Neural cell (in vitro differentiated cells): Measurements from ENCODE around the gene CHTF18. TPM values are rescaled to one million over a fixed set of nuclear protein-coding genes. Genes with fewer than 3 reads are reported as not detected.

ENCODE experiments used
- H2AFZ ChIP-seq: fragments of 200-600, 300-800 bp; sonication (generic), shearing (Covaris generic); 2 replicates; pipeline ENCODE4 v1.6.0; 2014; ENCODE audit warnings: low read depth, mild to moderate bottlenecking, antibody characterized with exemption, low read length, moderate library complexity
- H3F3A ChIP-seq: fragments of 200-600 bp; shearing (Covaris generic); 2 replicates; pipeline ENCODE4 v1.6.1; 2016; ENCODE audit warnings: mild to moderate bottlenecking, moderate library complexity, mixed read lengths, antibody characterized with exemption, low read length; ENCODE audit not compliant: insufficient read depth, poor library complexity, severe bottlenecking
- H3K27ac ChIP-seq: fragments of 200-600, 300-800 bp; sonication (generic), shearing (Covaris generic); 2 replicates; pipeline ENCODE4 v1.5.1; 2014; ENCODE audit warnings: mild to moderate bottlenecking, low read length, moderate library complexity
- H3K27me3 ChIP-seq: fragments of 300-800, 200-600 bp; sonication (generic), shearing (Covaris generic); 2 replicates; pipeline ENCODE4 v1.6.0; 2014; ENCODE audit warnings: mild to moderate bottlenecking, low read depth, low read length, moderate library complexity; ENCODE audit not compliant: insufficient read depth
- H3K36me3 ChIP-seq: fragments of 300-800, 200-600 bp; sonication (generic), shearing (Covaris generic); 2 replicates; pipeline ENCODE4 v1.5.1; 2014; ENCODE audit warnings: mild to moderate bottlenecking, antibody characterized with exemption, low read length, moderate library complexity; ENCODE audit not compliant: insufficient read depth
- H3K4me2 ChIP-seq: fragments of 300-800, 200-600 bp; sonication (generic), shearing (Covaris generic); 2 replicates; pipeline ENCODE4 v1.6.0; 2014; ENCODE audit warnings: mild to moderate bottlenecking, low read length
- H3K4me3 ChIP-seq: fragments of 300-800, 200-600 bp; sonication (generic), shearing (Covaris generic); 2 replicates; pipeline ENCODE4 v1.5.1; 2014; ENCODE audit warnings: mild to moderate bottlenecking, low read length, moderate library complexity
- H3K79me2 ChIP-seq: fragments of 200-600 bp; shearing (Covaris generic); replicated peaks from 2 replicates; pipeline ENCODE4 v1.6.0; 2014; ENCODE audit warnings: mild to moderate bottlenecking, low read length, moderate library complexity; ENCODE audit not compliant: insufficient read depth
- H3K9ac ChIP-seq: fragments of 300-800, 200-600 bp; sonication (generic), shearing (Covaris generic); 2 replicates; pipeline ENCODE4 v1.6.1; 2016; ENCODE audit warnings: mild to moderate bottlenecking, low read length, mixed read lengths
- H3K9me2 ChIP-seq: fragments of 200-600 bp; shearing (Covaris generic); 2 replicates; pipeline ENCODE4 v1.6.1; 2016; ENCODE audit warnings: mild to moderate bottlenecking, low read length, mixed read lengths; ENCODE audit not compliant: insufficient read depth
- H3K9me3 ChIP-seq: fragments of 200-600, 300-800 bp; sonication (generic), shearing (Covaris generic); 2 replicates; pipeline ENCODE4 v1.6.1; 2016; ENCODE audit warnings: mild to moderate bottlenecking, mixed run types, low read length, moderate library complexity, mixed read lengths
- H4K20me1 ChIP-seq: fragments of 200-600 bp; shearing (Covaris generic); 2 replicates; pipeline ENCODE4 v1.6.1; 2016; ENCODE audit warnings: mild to moderate bottlenecking, mixed run types; ENCODE audit not compliant: insufficient read depth
- CTCF ChIP-seq: fragments of 450-650 bp; IDR thresholded peaks from 2 replicates; pipeline ENCODE4 v1.5.1; 2014; ENCODE audit warnings: antibody characterized with exemption, mild to moderate bottlenecking, moderate library complexity; ENCODE audit not compliant: poor library complexity, severe bottlenecking
- EP300 ChIP-seq: fragments of 450-650 bp; conservative IDR thresholded peaks from 2 replicates; pipeline ENCODE4 v1.6.1; 2014; ENCODE audit warnings: antibody characterized with exemption, mild to moderate bottlenecking, moderate library complexity; ENCODE audit not compliant: poor library complexity, severe bottlenecking
- EZH2 ChIP-seq: fragments of 200-600, 300-800 bp; shearing (Covaris generic), sonication (generic); IDR thresholded peaks from 2 replicates; pipeline ENCODE4 v1.6.1; 2014; ENCODE audit warnings: antibody characterized with exemption, low read length, borderline replicate concordance, mild to moderate bottlenecking; ENCODE audit not compliant: insufficient read depth, poor library complexity, severe bottlenecking
- MXI1 ChIP-seq: fragments of 450-650 bp; conservative IDR thresholded peaks from 2 replicates; pipeline ENCODE4 v1.6.1; 2014; ENCODE audit warnings: antibody characterized with exemption, mild to moderate bottlenecking; ENCODE audit not compliant: poor library complexity, severe bottlenecking
- POLR2AphosphoS5 ChIP-seq: IDR thresholded peaks from 2 replicates; pipeline ENCODE4 v1.6.1; 2012
- RAD21 ChIP-seq: fragments of 450-650 bp; conservative IDR thresholded peaks from 2 replicates; pipeline ENCODE4 v1.6.1; 2014; ENCODE audit warnings: antibody characterized with exemption, mild to moderate bottlenecking, moderate library complexity
- SMC3 ChIP-seq: fragments of 450-650 bp; conservative IDR thresholded peaks from 2 replicates; pipeline ENCODE4 v1.6.1; 2014; ENCODE audit warnings: antibody characterized with exemption, mild to moderate bottlenecking, moderate library complexity; ENCODE audit not compliant: poor library complexity
- TAF1 ChIP-seq: IDR thresholded peaks from 2 replicates; pipeline ENCODE4 v1.6.1; 2012; ENCODE audit warnings: low read depth
- polyA plus RNA-seq: library from polyadenylated mRNA; depleted of rRNA; stranded (reverse); fragments of >200 nt; gene quantifications from 2 replicates; pipeline ENCODE4 v1.2.3, GENCODE V29; 2014
- TF ChIP-seq, protein P1 (sequence below): IDR thresholded peaks from 2 replicates; pipeline ENCODE4 v1.6.1; 2012; ENCODE audit warnings: borderline replicate concordance

CHTF18 gene
- polyA plus RNA-seq, 1 donor from 2014 or later: 31.2 TPM

- Histone ChIP-seq H4K20me1 (no peaks in the 10 kb centered on the region), H3K36me3 (no peaks in the 10 kb centered on the region), H3K79me2 (peaks cover 4% of the 10 kb centered on the region), H3K9me3 (no peaks in the 10 kb centered on the region), H3K4me2 (no peak overlapping the region), H3K27me3 (no peaks in the 10 kb centered on the region), H3K4me3 (no peak overlapping the region), H3K27ac (no peak overlapping the region), H3K9me2 (no peaks in the 10 kb centered on the region), H3K9ac (no peak overlapping the region), H2AFZ (no peak overlapping the region), H3F3A (no peaks in the 10 kb centered on the region)
- TF ChIP-seq EZH2 (no peak), CTCF (no peak), MXI1 (no peak), POLR2AphosphoS5 (no peak), TAF1 (no peak), RAD21 (no peak), SMC3 (no peak), EP300 (no peak)
- TF ChIP-seq, protein P1, sequence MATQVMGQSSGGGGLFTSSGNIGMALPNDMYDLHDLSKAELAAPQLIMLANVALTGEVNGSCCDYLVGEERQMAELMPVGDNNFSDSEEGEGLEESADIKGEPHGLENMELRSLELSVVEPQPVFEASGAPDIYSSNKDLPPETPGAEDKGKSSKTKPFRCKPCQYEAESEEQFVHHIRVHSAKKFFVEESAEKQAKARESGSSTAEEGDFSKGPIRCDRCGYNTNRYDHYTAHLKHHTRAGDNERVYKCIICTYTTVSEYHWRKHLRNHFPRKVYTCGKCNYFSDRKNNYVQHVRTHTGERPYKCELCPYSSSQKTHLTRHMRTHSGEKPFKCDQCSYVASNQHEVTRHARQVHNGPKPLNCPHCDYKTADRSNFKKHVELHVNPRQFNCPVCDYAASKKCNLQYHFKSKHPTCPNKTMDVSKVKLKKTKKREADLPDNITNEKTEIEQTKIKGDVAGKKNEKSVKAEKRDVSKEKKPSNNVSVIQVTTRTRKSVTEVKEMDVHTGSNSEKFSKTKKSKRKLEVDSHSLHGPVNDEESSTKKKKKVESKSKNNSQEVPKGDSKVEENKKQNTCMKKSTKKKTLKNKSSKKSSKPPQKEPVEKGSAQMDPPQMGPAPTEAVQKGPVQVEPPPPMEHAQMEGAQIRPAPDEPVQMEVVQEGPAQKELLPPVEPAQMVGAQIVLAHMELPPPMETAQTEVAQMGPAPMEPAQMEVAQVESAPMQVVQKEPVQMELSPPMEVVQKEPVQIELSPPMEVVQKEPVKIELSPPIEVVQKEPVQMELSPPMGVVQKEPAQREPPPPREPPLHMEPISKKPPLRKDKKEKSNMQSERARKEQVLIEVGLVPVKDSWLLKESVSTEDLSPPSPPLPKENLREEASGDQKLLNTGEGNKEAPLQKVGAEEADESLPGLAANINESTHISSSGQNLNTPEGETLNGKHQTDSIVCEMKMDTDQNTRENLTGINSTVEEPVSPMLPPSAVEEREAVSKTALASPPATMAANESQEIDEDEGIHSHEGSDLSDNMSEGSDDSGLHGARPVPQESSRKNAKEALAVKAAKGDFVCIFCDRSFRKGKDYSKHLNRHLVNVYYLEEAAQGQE: no peak
Observed at GRCh38 chr16:782766-783403, 5.5 kb upstream of the CHTF18 start.

DNA sequence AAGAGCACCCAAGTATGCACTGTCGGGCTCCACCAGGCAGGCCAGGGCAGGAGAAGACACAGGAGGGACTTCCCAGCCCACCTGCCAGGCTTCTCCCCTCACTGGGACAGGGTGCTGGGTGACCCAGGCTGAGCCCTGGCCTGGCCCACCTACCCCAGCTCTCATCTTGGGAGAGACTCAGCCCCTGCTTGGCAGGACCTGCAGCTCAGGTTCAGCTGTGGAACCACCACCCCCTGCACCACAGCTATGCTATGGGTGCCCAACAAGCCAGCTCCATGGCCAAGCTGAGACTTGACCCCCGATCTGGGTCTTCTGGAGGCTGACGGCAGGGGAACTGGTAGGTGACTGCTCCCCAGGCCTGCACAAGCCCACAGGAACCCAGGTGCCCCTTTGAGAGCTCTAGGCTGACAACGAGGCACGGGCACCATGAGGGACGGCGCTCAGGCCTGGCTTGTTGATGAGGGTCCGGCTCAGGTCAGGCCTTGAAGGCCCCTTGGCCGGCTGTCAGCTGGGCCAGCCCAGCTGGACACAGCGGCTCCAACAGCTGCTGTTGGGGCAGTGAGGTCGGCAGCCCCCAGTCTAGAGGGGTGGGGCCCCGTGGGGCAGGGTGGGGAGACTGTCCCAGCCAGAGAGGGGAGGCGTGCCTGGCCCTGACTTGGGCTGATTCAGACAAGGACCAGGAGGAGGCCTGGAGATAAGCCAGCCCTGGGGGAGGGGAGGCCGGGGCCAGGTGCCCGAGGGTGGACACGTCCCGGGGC lies 4.8 kb upstream of the CHTF18 start:
- no peak overlapping the region for H2AFZ ChIP-seq
- no peak overlapping the region for H3K27ac ChIP-seq
- TF ChIP-seq RAD21 (no peak), MXI1 (no peak), SMC3 (no peak), CTCF (no peak), EP300 (no peak), EZH2 (no peak), POLR2AphosphoS5 (no peak), TAF1 (no peak)
- TF ChIP-seq, protein P1: no peak

More for the DNA sequence above, 4.8 kb upstream of the CHTF18 start:
- H3K9me3 ChIP-seq: no peaks in the 10 kb centered on the region
- no peak overlapping the region for H3K4me2 ChIP-seq
- H3K79me2 ChIP-seq: peaks cover 4% of the 10 kb centered on the region
- no peak overlapping the region for H3K9ac ChIP-seq
- H3K4me3 ChIP-seq: no peak overlapping the region
- no peaks in the 10 kb centered on the region for H3F3A ChIP-seq
- no peaks in the 10 kb centered on the region for H4K20me1 ChIP-seq
- no peaks in the 10 kb centered on the region for H3K27me3 ChIP-seq
- no peaks in the 10 kb centered on the region for H3K9me2 ChIP-seq
- no peaks in the 10 kb centered on the region for H3K36me3 ChIP-seq
